Fibroblast of lung (primary cell): ENCODE results near the gene GK.

Source experiments
- CTCF ChIP-seq, 2 donors: IDR thresholded peaks in 1 of 2; conservative IDR thresholded peaks in 1 of 2; 1 replicate in 1 of 2; 2 replicates in 1 of 2; pipeline ENCODE4 v1.5.1; 2011 to 2012; ENCODE audit warnings: low read length in 2 of 2, control low read depth in 1 of 2, inconsistent platforms in 1 of 2, low read depth in 1 of 2, mild to moderate bottlenecking in 1 of 2
- EZH2 ChIP-seq: IDR thresholded peaks from 2 replicates; pipeline ENCODE4 v1.5.1; 2012; ENCODE audit warnings: low read length, control low read depth, mild to moderate bottlenecking; ENCODE audit errors: missing control alignments

GRCh38 chrX:30666094-30666493 is 12.9 kb downstream of the GK start:
- TF ChIP-seq CTCF (conservative IDR thresholded peaks at IDR 0.05 in 1 of 2, IDR thresholded peaks at IDR 0.05 in 1 of 2; ENCODE audit: low read depth in 1 of 2, low read length in 2 of 2) (no peak), EZH2 (no peak)
